HepG2 (cell line): ENCODE results near the gene RRAS2. TPM values are rescaled to one million over a fixed set of nuclear protein-coding genes. Genes with fewer than 3 reads are reported as not detected.

ENCODE experiments used
- ATAC-seq: fragments of 200-7000 bp; cut with Tn5 transposase; 3 replicates; pipeline ENCODE4 v1.9.1; 2020; ENCODE audit warnings: mild to moderate bottlenecking, moderate library complexity
- BruUV-seq: library from RNA; stranded (reverse); fragments of 400-500 nt; replicated peaks from 2 replicates; lab custom pipeline; 2021; lab: Mats Ljungman, UMichigan
- CTCF ChIA-PET: fragments of 300-600 bp; formaldehyde crosslinking; extraction: SDS; loops from one replicate; lab custom pipeline; 2021; ENCODE audit warnings: low total read pairs, inconsistent platforms, low intra/inter-chr PET ratio; lab: Yijun Ruan, JAX
- POLR2A ChIA-PET: fragments of 350-600 bp; sonication (Branson Sonifier 250); formaldehyde crosslinking; loops from one replicate; lab custom pipeline; 2020; ENCODE audit warnings: antibody characterized with exemption, inconsistent platforms; lab: Yijun Ruan, JAX
- DNase-seq: peaks from one replicate; pipeline ENCODE4 v3.0.0-alpha.2; 2015; ENCODE audit warnings: low spot score
- FAIRE-seq: peaks from 3 replicates; lab custom pipeline; 2011; peaks lifted over from hg19 to GRCh38; lab: Jason Lieb, UNC
- H2AFZ ChIP-seq: one replicate; pipeline ENCODE4 v1.6.1; 2011; ENCODE audit warnings: low read length, inconsistent platforms
- H3K27ac ChIP-seq: fragments of 300-600 bp; 3 replicates; pipeline ENCODE4 v1.8.0; 2011; ENCODE audit warnings: mixed run types, mild to moderate bottlenecking, mixed read lengths, low read length, inconsistent platforms; ENCODE audit not compliant: insufficient read depth; ENCODE audit errors: extremely low read length
- H3K27me3 ChIP-seq, 2 experiments: fragments of 200-600 bp in 1 of 2; 2 replicates in 1 of 2; 3 replicates in 1 of 2; pipeline versions ENCODE4 v1.6.0 to v1.8.0; 2011; ENCODE audit warnings: low read length in 2 of 2, mild to moderate bottlenecking in 2 of 2, moderate library complexity in 2 of 2, inconsistent platforms in 1 of 2; ENCODE audit not compliant: insufficient read depth in 2 of 2, control insufficient read depth in 1 of 2
- H3K36me3 ChIP-seq, 2 experiments: fragments of 200-600 bp in 1 of 2; replicated peaks in 1 of 2; 2 replicates in 1 of 2; 3 replicates in 1 of 2; pipeline versions ENCODE4 v1.5.1 to v1.8.0; 2011; ENCODE audit warnings: low read length in 2 of 2, inconsistent platforms in 1 of 2; ENCODE audit not compliant: insufficient read depth in 2 of 2, control insufficient read depth in 1 of 2
- H3K4me1 ChIP-seq: 2 replicates; pipeline ENCODE4 v1.5.1; 2012; ENCODE audit warnings: low read length, inconsistent platforms; ENCODE audit not compliant: insufficient read depth
- H3K4me2 ChIP-seq: 2 replicates; pipeline ENCODE4 v1.6.0; 2011; ENCODE audit warnings: low read depth, low read length, inconsistent platforms
- H3K4me3 ChIP-seq, 3 experiments: fragments of 200-600 bp in 1 of 3; sonication (generic), shearing (Covaris generic) in 1 of 3; replicated peaks in 1 of 3; 2 replicates each; pipeline ENCODE4 v1.5.1; 2011 to 2016; ENCODE audit warnings: low read length in 3 of 3, inconsistent platforms in 2 of 3, low read depth in 2 of 3, mild to moderate bottlenecking in 2 of 3, control low read depth in 1 of 3, mixed read lengths in 1 of 3; ENCODE audit not compliant: insufficient read depth in 1 of 3
- H3K79me2 ChIP-seq: one replicate; pipeline ENCODE4 v1.6.1; 2011; ENCODE audit warnings: low read length, inconsistent platforms; ENCODE audit not compliant: insufficient read depth
- H3K9ac ChIP-seq: 2 replicates; pipeline ENCODE4 v1.6.0; 2011; ENCODE audit warnings: mild to moderate bottlenecking, low read depth, low read length, inconsistent platforms; ENCODE audit not compliant: insufficient read depth
- H3K9me3 ChIP-seq: 2 replicates; pipeline ENCODE4 v1.5.1; 2012; ENCODE audit warnings: mild to moderate bottlenecking, low read length
- H4K20me1 ChIP-seq: 2 replicates; pipeline ENCODE4 v1.6.0; 2011; ENCODE audit warnings: inconsistent platforms, mild to moderate bottlenecking, low read length, moderate library complexity; ENCODE audit not compliant: insufficient read depth
- DNMT3B ChIP-seq: conservative IDR thresholded peaks from 2 replicates; pipeline ENCODE4 v1.6.1; 2016; ENCODE audit warnings: missing biosample characterization, control low read depth
- FOXP1 ChIP-seq, 2 experiments: fragments of 450-650 bp in 1 of 2; IDR thresholded peaks; 2 replicates each; pipeline ENCODE4 v1.6.1; 2017 to 2018; ENCODE audit warnings: antibody characterized with exemption in 1 of 2
- GATAD2A ChIP-seq: IDR thresholded peaks from 2 replicates; pipeline ENCODE4 v1.6.1; 2016
- GTF3A ChIP-seq: sonication (generic); formaldehyde crosslinking; conservative IDR thresholded peaks from 2 replicates; pipeline ENCODE4 v1.4.0; 2020; ENCODE audit warnings: mild to moderate bottlenecking, missing genetic modification reagents
- IRF1 ChIP-seq: sonication (generic); formaldehyde crosslinking; IDR thresholded peaks from 2 replicates; pipeline ENCODE4 v1.4.0; 2020; ENCODE audit warnings: low read depth, mild to moderate bottlenecking, missing genetic modification reagents
- KDM1A ChIP-seq: IDR thresholded peaks from 2 replicates; pipeline ENCODE4 v1.6.1; 2016; ENCODE audit warnings: missing compliant biosample characterization
- SSRP1 ChIP-seq: IDR thresholded peaks from 2 replicates; pipeline ENCODE4 v1.6.1; 2016; ENCODE audit warnings: control low read depth
- TAF1 ChIP-seq: sonication (generic); formaldehyde crosslinking; IDR thresholded peaks from 2 replicates; pipeline ENCODE4 v1.4.0; 2020; ENCODE audit warnings: missing genetic modification reagents
- ZBTB44 ChIP-seq: sonication (generic); formaldehyde crosslinking; IDR thresholded peaks from 2 replicates; pipeline ENCODE4 v1.4.0; 2020; ENCODE audit warnings: missing genetic modification reagents
- ZFP37 ChIP-seq: sonication (generic); formaldehyde crosslinking; IDR thresholded peaks from 2 replicates; pipeline ENCODE4 v1.4.0; 2020; ENCODE audit warnings: missing genetic modification reagents, borderline replicate concordance
- ZNF264 ChIP-seq: sonication (generic); formaldehyde crosslinking; IDR thresholded peaks from 2 replicates; pipeline ENCODE4 v1.4.0; 2020; ENCODE audit warnings: missing genetic modification reagents
- ZNF337 ChIP-seq: sonication (generic); formaldehyde crosslinking; IDR thresholded peaks from 2 replicates; pipeline ENCODE4 v1.5.1; 2020; ENCODE audit warnings: missing genetic modification reagents, low read depth, mild to moderate bottlenecking, borderline replicate concordance
- ZSCAN30 ChIP-seq: sonication (generic); formaldehyde crosslinking; IDR thresholded peaks from 2 replicates; pipeline ENCODE4 v1.5.0; 2020; ENCODE audit warnings: mild to moderate bottlenecking, missing genetic modification reagents
- WGBS: methylation state at CpG from one replicate; pipeline ENCODE4 v1.1.6; 2017; ENCODE audit warnings: low lambda C conversion rate; 5-methylcytosine and 5-hydroxymethylcytosine counted together
- in situ Hi-C: cut with HindIII; loops from 2 replicates; pipeline ENCODE4 v1.10.0; 2017; ENCODE audit warnings: low pct_unique_long_range_greater_than_20kb; ENCODE audit not compliant: extremely low pct_ligation_motif_present
- intact Hi-C: fragments of 100-400 bp; cut with micrococcal nuclease; formaldehyde crosslinking; loops from one replicate; pipeline ENCODE4 v1.10.0; 2022; ENCODE audit not compliant: unreplicated experiment
- polyA plus RNA-seq, 8 experiments: library from polyadenylated mRNA; depleted of rRNA in 3 of 8; stranded (reverse) in 7 of 8; unstranded in 1 of 8; fragments of >200 nt; fragmentation: Illumina TruSeq in 4 of 8; extraction: Trizol in 4 of 8; gene quantifications; 2 replicates each; pipeline versions ENCODE4 v1.2.1 to v1.2.3, GENCODE V29; 2011 to 2016; ENCODE audit warnings: low read depth in 4 of 8, missing spikeins in 1 of 8, mixed read lengths in 1 of 8; ENCODE audit not compliant: insufficient read depth in 1 of 8
- total RNA-seq, 5 experiments: library from RNA; depleted of rRNA; stranded (reverse); fragments of >200 nt; fragmentation: Illumina TruSeq; extraction: Trizol; gene quantifications; 2 replicates each; pipeline ENCODE4 v1.2.3, GENCODE V29; 2016; ENCODE audit warnings: low read depth in 1 of 5
- TF ChIP-seq, protein P1 (sequence below): sonication (generic); formaldehyde crosslinking; IDR thresholded peaks from 2 replicates; pipeline ENCODE4 v1.4.0; 2020; ENCODE audit warnings: missing genetic modification reagents
- TF ChIP-seq, protein P2 (sequence below): sonication (generic); formaldehyde crosslinking; IDR thresholded peaks from 2 replicates; pipeline ENCODE4 v1.5.0; 2020; ENCODE audit warnings: missing genetic modification reagents
- TF ChIP-seq, protein P3 (sequence below): sonication (generic); formaldehyde crosslinking; IDR thresholded peaks from 2 replicates; pipeline ENCODE4 v1.4.0; 2020; ENCODE audit warnings: missing genetic modification reagents
- TF ChIP-seq, protein P4 (sequence below): sonication (generic); formaldehyde crosslinking; conservative IDR thresholded peaks from 2 replicates; pipeline ENCODE4 v1.8.0; 2022; ENCODE audit warnings: low read depth, missing genetic modification reagents
- TF ChIP-seq, protein P5 (sequence below): sonication (generic); formaldehyde crosslinking; IDR thresholded peaks from 2 replicates; pipeline ENCODE4 v1.5.0; 2020; ENCODE audit warnings: missing genetic modification reagents

The RRAS2 gene
- total and polyA plus RNA-seq, 2 of the 13 experiments (the other 11 are each of a cell fraction or from before 2014, with no cell fraction given), result 19.0 to 44.1 TPM

DNA sequence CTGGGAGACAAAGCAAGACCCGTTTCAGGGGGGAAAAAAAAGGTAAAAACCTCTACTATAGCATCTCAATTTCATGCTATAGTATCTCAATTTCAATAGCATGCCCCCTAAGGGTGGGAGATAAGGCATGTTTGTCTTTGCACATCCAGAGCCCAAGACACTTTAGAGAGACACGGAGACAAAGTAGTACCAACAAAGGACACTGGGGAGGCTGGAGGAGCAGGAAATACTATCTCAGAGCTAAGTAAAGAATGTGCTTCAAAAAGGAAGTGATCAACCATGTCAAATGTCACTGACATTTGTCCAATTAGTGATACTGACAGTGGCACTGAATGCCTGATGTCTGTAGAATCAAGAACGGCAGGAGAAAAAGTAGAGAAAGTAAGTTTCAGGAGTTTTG, 68.6 kb downstream of the RRAS2 start:
- no peak for ATAC-seq
- H2AFZ ChIP-seq, result no peak overlapping the region
- no peaks in the 10 kb centered on the region for H4K20me1 ChIP-seq
- no peak overlapping the region for H3K9ac ChIP-seq
- H3K36me3 ChIP-seq, result peaks cover 1 to 17% of the 10 kb centered on the region in 2 experiments
- no peak overlapping the region for H3K27ac ChIP-seq
- H3K4me3 ChIP-seq, result no peak overlapping the region
- no peak overlapping the region for H3K4me2 ChIP-seq
- WGBS, result 100% methylated on average over 3 of the region's 3 CpGs
- ChIA-PET POLR2A (no interaction called here), CTCF (no interaction called here)
- H3K27me3 ChIP-seq, result no peaks in the 10 kb centered on the region
- BruUV-seq, result no TSS peak
- intact Hi-C loops, result no loop called here
- no peaks in the 10 kb centered on the region for H3K9me3 ChIP-seq
- DNase-seq, result no peak
- H3K4me1 ChIP-seq, result no peaks in the 10 kb centered on the region
- in situ Hi-C loops, result no loop called here
- no peak for FAIRE-seq
- no peaks in the 10 kb centered on the region for H3K79me2 ChIP-seq
- no peak for TF ChIP-seq SSRP1
- TF ChIP-seq, protein P1, sequence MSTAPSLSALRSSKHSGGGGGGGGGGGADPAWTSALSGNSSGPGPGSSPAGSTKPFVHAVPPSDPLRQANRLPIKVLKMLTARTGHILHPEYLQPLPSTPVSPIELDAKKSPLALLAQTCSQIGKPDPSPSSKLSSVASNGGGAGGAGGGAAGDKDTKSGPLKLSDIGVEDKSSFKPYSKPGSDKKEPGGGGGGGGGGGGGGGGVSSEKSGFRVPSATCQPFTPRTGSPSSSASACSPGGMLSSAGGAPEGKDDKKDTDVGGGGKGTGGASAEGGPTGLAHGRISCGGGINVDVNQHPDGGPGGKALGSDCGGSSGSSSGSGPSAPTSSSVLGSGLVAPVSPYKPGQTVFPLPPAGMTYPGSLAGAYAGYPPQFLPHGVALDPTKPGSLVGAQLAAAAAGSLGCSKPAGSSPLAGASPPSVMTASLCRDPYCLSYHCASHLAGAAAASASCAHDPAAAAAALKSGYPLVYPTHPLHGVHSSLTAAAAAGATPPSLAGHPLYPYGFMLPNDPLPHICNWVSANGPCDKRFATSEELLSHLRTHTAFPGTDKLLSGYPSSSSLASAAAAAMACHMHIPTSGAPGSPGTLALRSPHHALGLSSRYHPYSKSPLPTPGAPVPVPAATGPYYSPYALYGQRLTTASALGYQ (CRISPR knock-in tag), result no peak
- TF ChIP-seq DNMT3B (CRISPR knock-in tag), result no peak
- no peak for TF ChIP-seq ZBTB44 (CRISPR knock-in tag)
- TF ChIP-seq FOXP1 (IDR thresholded peaks at IDR 0.05), result no peak
- TF ChIP-seq FOXP1 (CRISPR knock-in tag; IDR thresholded peaks at IDR 0.05), result no peak
- TF ChIP-seq GATAD2A (CRISPR knock-in tag), result no peak
- no peak for TF ChIP-seq ZSCAN30 (CRISPR knock-in tag)
- no peak for TF ChIP-seq GTF3A (CRISPR knock-in tag)
- no peak for TF ChIP-seq ZNF264
- TF ChIP-seq KDM1A, result no peak
- TF ChIP-seq, protein P2, sequence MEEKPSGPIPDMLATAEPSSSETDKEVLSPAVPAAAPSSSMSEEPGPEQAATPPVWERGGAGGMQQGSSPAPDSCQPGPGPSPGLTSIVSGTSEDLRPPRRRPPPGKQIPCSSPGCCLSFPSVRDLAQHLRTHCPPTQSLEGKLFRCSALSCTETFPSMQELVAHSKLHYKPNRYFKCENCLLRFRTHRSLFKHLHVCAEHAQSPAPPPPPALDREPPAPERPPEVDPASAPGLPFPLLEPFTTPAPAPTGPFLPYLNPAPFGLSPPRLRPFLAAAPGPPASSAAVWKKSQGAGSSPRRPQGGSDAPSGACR, result no peak
- TF ChIP-seq, protein P3, sequence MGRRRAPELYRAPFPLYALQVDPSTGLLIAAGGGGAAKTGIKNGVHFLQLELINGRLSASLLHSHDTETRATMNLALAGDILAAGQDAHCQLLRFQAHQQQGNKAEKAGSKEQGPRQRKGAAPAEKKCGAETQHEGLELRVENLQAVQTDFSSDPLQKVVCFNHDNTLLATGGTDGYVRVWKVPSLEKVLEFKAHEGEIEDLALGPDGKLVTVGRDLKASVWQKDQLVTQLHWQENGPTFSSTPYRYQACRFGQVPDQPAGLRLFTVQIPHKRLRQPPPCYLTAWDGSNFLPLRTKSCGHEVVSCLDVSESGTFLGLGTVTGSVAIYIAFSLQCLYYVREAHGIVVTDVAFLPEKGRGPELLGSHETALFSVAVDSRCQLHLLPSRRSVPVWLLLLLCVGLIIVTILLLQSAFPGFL (CRISPR knock-in tag), result no peak
- TF ChIP-seq, protein P4, sequence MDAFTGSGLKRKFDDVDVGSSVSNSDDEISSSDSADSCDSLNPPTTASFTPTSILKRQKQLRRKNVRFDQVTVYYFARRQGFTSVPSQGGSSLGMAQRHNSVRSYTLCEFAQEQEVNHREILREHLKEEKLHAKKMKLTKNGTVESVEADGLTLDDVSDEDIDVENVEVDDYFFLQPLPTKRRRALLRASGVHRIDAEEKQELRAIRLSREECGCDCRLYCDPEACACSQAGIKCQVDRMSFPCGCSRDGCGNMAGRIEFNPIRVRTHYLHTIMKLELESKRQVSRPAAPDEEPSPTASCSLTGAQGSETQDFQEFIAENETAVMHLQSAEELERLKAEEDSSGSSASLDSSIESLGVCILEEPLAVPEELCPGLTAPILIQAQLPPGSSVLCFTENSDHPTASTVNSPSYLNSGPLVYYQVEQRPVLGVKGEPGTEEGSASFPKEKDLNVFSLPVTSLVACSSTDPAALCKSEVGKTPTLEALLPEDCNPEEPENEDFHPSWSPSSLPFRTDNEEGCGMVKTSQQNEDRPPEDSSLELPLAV (CRISPR knock-in tag), result no peak
- TF ChIP-seq, protein P5, sequence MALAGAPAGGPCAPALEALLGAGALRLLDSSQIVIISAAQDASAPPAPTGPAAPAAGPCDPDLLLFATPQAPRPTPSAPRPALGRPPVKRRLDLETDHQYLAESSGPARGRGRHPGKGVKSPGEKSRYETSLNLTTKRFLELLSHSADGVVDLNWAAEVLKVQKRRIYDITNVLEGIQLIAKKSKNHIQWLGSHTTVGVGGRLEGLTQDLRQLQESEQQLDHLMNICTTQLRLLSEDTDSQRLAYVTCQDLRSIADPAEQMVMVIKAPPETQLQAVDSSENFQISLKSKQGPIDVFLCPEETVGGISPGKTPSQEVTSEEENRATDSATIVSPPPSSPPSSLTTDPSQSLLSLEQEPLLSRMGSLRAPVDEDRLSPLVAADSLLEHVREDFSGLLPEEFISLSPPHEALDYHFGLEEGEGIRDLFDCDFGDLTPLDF (CRISPR knock-in tag), result no peak
- TF ChIP-seq IRF1 (CRISPR knock-in tag), result no peak
- no peak for TF ChIP-seq ZFP37 (CRISPR knock-in tag)
- no peak for TF ChIP-seq ZNF337
- TF ChIP-seq TAF1, result no peak
